Effector memory CD4-positive, alpha-beta T cell (primary cell): ENCODE results near the gene POMT1.

Experiments
- DNase-seq, 3 donors: peaks; one replicate each; pipeline ENCODE4 v3.0.0-alpha.2; 2020
- H3K27ac ChIP-seq: 2 replicates; pipeline ENCODE4 v1.7.0; 2013; ENCODE audit warnings: mild to moderate bottlenecking, low read length, moderate library complexity; ENCODE audit not compliant: insufficient read depth, poor library complexity, severe bottlenecking
- H3K27me3 ChIP-seq: replicated peaks from 2 replicates; pipeline ENCODE4 v1.7.0; 2013; ENCODE audit warnings: mild to moderate bottlenecking, low read length; ENCODE audit not compliant: insufficient read depth, control insufficient read depth, poor library complexity, severe bottlenecking
- H3K36me3 ChIP-seq: 2 replicates; pipeline ENCODE4 v1.7.0; 2013; ENCODE audit warnings: mild to moderate bottlenecking, low read length, moderate library complexity; ENCODE audit not compliant: control insufficient read depth, insufficient read depth
- H3K4me1 ChIP-seq: 2 replicates; pipeline ENCODE4 v1.7.0; 2013; ENCODE audit warnings: low read length, mild to moderate bottlenecking; ENCODE audit not compliant: control insufficient read depth, insufficient read depth, poor library complexity, severe bottlenecking
- H3K4me3 ChIP-seq: 2 replicates; pipeline ENCODE4 v1.7.0; 2013; ENCODE audit warnings: low read length, low read depth, mild to moderate bottlenecking; ENCODE audit not compliant: insufficient read depth, poor library complexity, severe bottlenecking
- H3K9me3 ChIP-seq: 2 replicates; pipeline ENCODE4 v1.7.0; 2013; ENCODE audit warnings: mild to moderate bottlenecking, low read length, moderate library complexity; ENCODE audit not compliant: control insufficient read depth

POMT1 gene

GRCh38 chr9:131530546-131530919 lies 27.8 kb downstream of the POMT1 start:
- H3K27ac ChIP-seq: peak overlapping the region; percentile 67
- DNase-seq: peak in 1 of 3 donors; percentile 4
- no peaks in the 10 kb centered on the region for H3K9me3 ChIP-seq
- H3K27me3 ChIP-seq: no peaks in the 10 kb centered on the region
- peaks cover 35% of the 10 kb centered on the region for H3K4me1 ChIP-seq
- peak overlapping the region; percentile 80 for H3K4me3 ChIP-seq
- peaks cover 38% of the 10 kb centered on the region for H3K36me3 ChIP-seq

GRCh38 chr9:131530920-131531832 lies 28.5 kb downstream of the POMT1 start, which contains the start of gene UCK1:
TSS of gene UCK1 (minus strand) at chr9:131531263. CDS start at chr9:131531174, 89 bp downstream.
- H3K9me3 ChIP-seq: no peaks in the 10 kb centered on the region
- no peaks in the 10 kb centered on the region for H3K27me3 ChIP-seq
- DNase-seq: peak; percentile 60 to 72 (median 60)
- peaks cover 37% of the 10 kb centered on the region for H3K4me1 ChIP-seq
- H3K36me3 ChIP-seq: peaks cover 32% of the 10 kb centered on the region
- peak within 1 kb of the TSS; percentile 67 for H3K27ac ChIP-seq
- peak within 1 kb of the TSS; percentile 80 for H3K4me3 ChIP-seq

GRCh38 chr9:131534721-131535237 lies 32.1 kb downstream of the POMT1 start:
- peaks cover 2% of the 10 kb centered on the region for H3K36me3 ChIP-seq
- H3K4me1 ChIP-seq: peaks cover 41% of the 10 kb centered on the region
- H3K9me3 ChIP-seq: no peaks in the 10 kb centered on the region
- no peak for DNase-seq
- no peak overlapping the region for H3K4me3 ChIP-seq
- no peak overlapping the region for H3K27ac ChIP-seq
- no peaks in the 10 kb centered on the region for H3K27me3 ChIP-seq

GRCh38 chr9:131537946-131538345 lies 35.2 kb downstream of the POMT1 start:
- no peaks in the 10 kb centered on the region for H3K27me3 ChIP-seq
- no peak overlapping the region for H3K27ac ChIP-seq
- no peaks in the 10 kb centered on the region for H3K36me3 ChIP-seq
- no peaks in the 10 kb centered on the region for H3K9me3 ChIP-seq
- DNase-seq: no peak
- H3K4me1 ChIP-seq: peaks cover 29% of the 10 kb centered on the region
- H3K4me3 ChIP-seq: no peak overlapping the region

- H3K36me3 ChIP-seq: no peaks in the 10 kb centered on the region
- H3K27me3 ChIP-seq: no peaks in the 10 kb centered on the region
- peaks cover 5% of the 10 kb centered on the region for H3K9me3 ChIP-seq
- H3K27ac ChIP-seq: no peak overlapping the region
- DNase-seq: no peak
- H3K4me1 ChIP-seq: peaks cover 26% of the 10 kb centered on the region
- no peak overlapping the region for H3K4me3 ChIP-seq
Observed at GRCh38 chr9:131539223-131539923, 36.7 kb downstream of the POMT1 start.

- H3K4me3 ChIP-seq: no peak overlapping the region
- H3K36me3 ChIP-seq: no peaks in the 10 kb centered on the region
- H3K4me1 ChIP-seq: peaks cover 25% of the 10 kb centered on the region
- peaks cover 17% of the 10 kb centered on the region for H3K27me3 ChIP-seq
- H3K9me3 ChIP-seq: peaks cover 5% of the 10 kb centered on the region
- no peak for DNase-seq
- H3K27ac ChIP-seq: no peak overlapping the region
Observed at GRCh38 chr9:131543141-131543540, 40.4 kb downstream of the POMT1 start.

- Histone ChIP-seq H3K27me3 (peaks cover 17% of the 10 kb centered on the region), H3K4me1 (peaks cover 11% of the 10 kb centered on the region), H3K36me3 (no peaks in the 10 kb centered on the region), H3K27ac (no peak within 1 kb of the TSS), H3K4me3 (peak within 1 kb of the TSS; percentile 50), H3K9me3 (peaks cover 5% of the 10 kb centered on the region)
- no peak for DNase-seq
Observed at GRCh38 chr9:131545003-131545785, 42.5 kb downstream of the POMT1 start, which contains the start of gene PRRT1B. TSS of gene PRRT1B (plus strand) at chr9:131545523. CDS start at chr9:131545616, 93 bp downstream.

- Histone ChIP-seq H3K27ac (no peak overlapping the region), H3K36me3 (no peaks in the 10 kb centered on the region), H3K4me3 (peak overlapping the region; percentile 50), H3K9me3 (peaks cover 5% of the 10 kb centered on the region), H3K4me1 (peaks cover 11% of the 10 kb centered on the region), H3K27me3 (peaks cover 17% of the 10 kb centered on the region)
- DNase-seq: no peak
Observed at GRCh38 chr9:131545786-131546335, 43.1 kb downstream of the POMT1 start.

- peak overlapping the region; percentile 50 for H3K4me3 ChIP-seq
- peaks cover 5% of the 10 kb centered on the region for H3K9me3 ChIP-seq
- no peaks in the 10 kb centered on the region for H3K36me3 ChIP-seq
- peaks cover 11% of the 10 kb centered on the region for H3K4me1 ChIP-seq
- peaks cover 17% of the 10 kb centered on the region for H3K27me3 ChIP-seq
- H3K27ac ChIP-seq: no peak overlapping the region
- no peak for DNase-seq
Observed at GRCh38 chr9:131546336-131547084, 43.8 kb downstream of the POMT1 start.
